Effector CD4-positive, alpha-beta T cell (primary cell): Measurements from ENCODE around the gene GRK3.
"Not testable (repeated sequence)": the region's sequence is repeated elsewhere in the genome, so short reads cannot be mapped to it uniquely, and the experiment has no call there.

Source experiments
- DNase-seq: peaks from one replicate; pipeline ENCODE4 v3.0.0-alpha.2; 2020
- total RNA-seq: gene quantifications from one replicate; lab custom pipeline; 2026; lab: John Stamatoyannopoulos, UW

The GRK3 gene
- total RNA-seq: 11.8 reads per million, percentile 35 among the genes with 10 or more reads in this experiment

DNA sequence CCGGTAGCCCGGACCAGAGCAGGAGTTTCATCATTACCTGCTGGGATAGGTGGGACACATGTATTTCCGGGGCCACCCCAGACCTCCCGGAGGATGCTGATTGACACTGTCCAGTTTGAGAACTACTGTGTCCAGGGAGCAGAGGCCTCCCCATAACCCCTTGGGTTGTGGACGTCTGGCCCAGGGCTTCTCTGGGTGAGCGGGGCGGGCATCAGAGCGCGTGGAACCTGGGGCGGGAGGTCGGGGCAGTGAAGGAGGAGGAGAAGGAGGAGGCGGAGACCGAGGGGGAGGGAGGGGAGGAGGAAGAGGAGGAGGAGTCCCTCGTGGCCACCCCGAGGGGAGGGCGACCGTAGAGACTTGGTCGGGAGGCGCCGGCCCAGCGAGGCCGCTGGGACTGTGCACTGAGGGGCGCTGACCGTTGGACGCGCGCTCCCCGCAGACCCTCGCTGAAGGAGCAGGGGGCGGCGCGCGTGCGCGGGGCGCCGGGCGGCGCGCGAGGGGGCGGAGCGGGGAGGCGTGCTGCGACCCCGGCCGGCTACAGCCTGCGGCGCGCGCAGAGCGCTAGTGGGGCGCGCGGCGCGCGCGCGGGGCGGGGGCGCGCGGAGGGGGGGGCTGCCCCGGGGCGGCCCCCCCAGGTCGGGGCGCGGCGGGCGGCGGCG lies at the start of gene GRK3:
Gene GRK3 (plus strand): TSS at position 356 of the 659 bp plus-strand sequence. CDS start 366 bp downstream, outside the sequence.
- DNase-seq: peak; percentile 15

DNA sequence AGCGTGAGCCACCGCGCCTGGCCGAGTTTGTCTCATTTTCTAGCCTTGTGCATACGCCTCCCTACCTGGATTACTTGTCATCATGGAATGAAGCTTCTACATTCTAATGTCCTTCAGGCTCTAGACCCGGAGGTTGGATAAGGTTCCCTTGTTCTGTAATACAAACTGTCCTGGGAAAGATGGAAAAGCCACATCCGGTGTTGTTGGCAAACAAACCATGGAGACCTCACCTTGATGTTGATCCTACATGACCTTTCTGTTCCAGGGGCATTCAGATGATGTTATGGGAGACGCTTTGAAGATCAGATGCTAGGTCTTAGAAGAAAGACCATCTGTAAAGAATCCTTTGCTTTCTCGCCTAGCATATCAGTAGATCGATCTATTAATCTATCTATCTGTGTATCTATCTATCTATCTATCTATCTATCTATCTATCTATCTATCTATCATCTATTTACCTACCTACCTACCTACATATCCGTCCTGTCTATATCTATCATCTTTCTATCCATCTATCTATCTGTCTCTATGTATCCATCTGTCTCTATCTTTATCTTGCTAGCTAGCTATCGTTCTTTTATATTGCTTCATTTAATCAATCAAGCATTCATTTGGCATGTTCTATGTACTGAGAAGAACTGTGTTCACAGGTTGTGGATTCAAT lies 46.3 kb upstream of the GRK3 start:
- DNase-seq: no peak

DNA sequence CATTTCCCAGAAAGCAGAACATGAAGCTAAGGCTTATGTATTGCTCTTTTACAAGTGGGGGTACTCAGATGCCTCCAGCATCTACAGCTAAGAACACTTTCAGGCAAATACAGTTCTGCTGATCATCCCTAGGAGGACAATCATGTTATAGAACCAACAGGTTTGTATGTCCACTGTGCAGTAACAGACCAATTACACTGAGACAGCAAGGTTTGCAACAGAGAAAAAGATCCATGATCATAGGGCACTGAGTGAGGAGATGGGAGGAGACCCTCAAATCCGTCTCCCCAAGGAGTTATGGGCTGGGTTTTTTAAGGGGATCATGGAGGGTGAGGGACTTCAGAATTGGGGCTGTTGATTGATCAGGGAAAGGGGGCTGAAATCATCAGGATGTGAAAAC lies 39.1 kb upstream of the GRK3 start:
- DNase-seq: no peak

DNA sequence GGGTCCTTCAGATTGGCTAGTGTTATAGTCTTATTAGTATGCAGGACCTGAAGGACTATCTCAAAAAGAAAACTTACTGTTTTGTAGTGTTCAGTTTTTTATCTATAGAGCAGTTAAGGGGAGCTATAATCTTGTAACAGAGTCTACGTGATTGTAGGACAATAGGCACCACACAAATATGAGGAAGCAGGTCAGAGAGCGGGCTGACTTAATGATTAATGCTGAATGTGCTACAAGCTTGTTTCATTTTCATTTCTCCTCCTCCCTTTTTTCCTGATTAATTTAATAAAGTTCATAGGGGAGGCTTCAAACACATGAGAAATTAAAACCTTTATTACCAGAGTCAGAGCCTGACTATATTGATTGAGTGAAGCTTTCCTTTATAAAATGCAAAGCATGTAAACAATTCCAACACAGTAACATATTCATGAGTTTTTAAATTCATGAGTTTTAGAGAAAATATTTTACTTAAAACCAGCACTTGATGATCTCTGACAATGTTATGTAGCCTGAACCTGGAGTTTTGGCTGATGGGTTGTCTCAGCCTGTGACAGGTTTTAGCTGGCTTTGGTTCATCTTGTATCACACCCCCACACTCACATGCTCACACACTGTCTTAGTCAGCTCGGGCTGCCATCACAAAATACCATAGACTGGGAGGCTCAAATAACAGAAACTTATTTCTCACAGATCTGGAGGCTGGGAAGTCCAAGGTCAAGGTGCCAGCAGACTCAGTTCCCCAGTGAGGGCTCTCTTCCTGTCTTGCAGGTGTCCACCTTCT lies 38.5 kb upstream of the GRK3 start:
- DNase-seq: not testable (repeated sequence)

DNA sequence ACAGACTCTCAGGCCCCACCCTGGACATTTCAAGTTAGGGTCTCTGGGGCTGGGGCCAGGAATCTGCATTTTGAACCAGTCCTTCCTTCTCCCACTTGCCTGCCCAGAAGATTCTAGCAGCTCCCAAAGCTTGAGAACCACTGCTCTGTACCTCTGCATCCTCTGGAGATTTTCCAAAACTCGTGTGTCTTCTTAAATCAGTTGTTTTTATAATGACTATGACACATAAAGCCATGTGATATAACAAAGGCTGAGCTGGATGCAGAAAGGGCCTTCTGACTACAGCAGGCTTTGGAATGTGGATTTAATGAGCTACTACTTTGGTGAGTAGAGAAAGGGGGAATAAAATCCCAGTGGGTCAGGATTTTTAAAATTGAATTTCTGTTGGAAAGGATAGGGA lies 37.5 kb upstream of the GRK3 start:
- not testable (repeated sequence) for DNase-seq

DNA sequence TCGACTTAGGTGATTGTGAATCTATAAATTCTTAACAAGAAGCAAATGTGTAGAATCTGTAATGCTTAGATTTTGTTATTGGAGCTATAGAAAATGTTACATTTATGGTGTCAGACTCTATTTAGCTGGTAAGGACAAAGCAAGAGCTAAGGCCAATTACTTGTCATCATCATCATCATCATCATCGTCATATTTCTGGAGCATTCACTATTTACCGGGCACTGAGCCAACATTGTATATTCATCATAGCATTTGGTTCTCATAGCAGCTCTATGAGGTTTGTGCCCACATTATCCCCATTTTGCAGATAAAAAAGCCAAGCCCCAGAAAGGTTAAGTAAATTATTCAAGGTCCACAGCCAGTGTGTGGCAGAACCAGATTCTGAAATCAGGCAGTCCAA lies 36.4 kb upstream of the GRK3 start:
- DNase-seq: not testable (repeated sequence)

DNA sequence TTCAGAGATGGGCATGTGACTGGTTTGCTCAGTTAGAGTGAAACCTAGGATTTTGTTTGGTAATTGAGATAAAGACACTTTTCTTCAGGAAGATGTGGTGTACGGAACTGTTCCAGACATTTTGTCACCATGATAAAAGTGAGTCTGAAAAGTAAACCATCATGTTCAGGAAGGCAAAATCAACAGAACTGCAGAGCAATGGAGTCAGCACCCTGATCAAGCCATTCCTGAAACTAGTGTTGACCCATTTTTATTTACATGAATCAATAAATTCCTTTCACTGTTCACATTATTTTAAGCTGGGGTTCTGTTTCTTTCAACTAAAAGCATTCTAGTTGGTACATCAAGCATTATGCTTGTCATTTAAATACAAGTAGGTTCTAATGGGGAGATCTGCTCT lies 35.4 kb upstream of the GRK3 start:
- DNase-seq: not testable (repeated sequence)

DNA sequence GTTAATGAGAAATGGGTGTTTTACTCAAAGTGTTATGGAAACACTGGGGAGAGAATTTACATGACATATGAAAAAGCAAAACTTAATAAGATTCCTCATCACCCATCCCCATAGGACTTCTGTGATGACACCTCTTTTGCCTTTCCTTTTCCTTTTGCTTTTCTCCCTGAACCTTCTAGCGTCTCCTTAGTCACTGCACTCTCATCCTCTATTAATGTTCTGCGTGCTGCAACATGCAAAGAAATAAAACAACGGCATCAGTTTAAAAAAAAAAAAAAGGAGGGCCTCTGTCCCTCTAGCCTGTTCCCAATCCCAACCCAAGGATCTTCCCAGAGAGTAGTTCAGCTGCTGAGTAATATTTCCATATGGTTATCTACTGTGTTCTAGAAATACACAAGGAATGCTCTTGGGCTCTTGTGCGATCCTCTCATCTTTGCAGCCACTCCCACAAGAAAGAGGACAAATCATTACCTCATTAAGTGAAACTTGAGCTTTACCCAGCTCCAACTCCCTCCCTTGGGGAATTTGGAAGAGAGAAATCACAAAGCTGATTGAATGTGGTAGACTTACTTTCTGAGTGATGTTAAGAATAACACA lies 34.8 kb upstream of the GRK3 start:
- not testable (repeated sequence) for DNase-seq

DNA sequence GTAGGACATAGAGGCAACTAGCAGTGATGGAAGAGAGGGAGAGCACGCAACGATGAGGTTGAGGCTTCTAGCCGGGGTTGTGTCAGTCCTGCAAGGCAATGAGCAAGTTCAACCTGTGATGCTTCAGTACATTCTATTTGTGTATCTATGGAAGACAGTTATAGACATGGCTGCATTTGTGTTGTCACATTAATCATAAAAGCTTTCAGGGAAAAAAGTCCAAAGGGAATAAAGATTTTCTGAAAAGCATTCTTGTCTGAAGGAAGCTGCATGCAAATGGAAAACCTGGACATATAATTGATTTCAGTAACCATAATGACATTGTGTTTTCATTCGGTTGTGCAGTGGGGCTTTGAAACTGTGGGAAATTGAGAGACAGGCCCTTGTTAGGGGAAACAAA lies 32.8 kb upstream of the GRK3 start:
- DNase-seq: not testable (repeated sequence)

DNA sequence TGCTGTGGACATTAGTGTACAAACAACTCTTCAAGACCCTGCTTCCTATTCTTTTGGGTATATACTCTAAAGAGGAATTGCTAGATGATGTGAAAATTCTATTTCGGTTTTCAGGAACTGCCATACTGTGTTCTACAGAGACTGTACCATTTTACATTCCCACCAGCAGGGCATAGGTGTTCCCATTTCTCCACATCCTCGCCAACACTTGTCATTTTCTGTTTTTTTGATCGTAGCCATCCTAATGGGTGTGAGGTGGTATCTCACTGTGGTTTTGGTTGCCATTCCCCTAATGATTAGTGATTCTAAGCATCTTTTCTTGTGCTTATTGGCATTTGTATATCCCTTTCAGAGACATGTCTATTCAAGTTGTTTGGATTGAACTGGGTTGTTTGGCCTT lies 29.8 kb upstream of the GRK3 start:
- no peak for DNase-seq

DNA sequence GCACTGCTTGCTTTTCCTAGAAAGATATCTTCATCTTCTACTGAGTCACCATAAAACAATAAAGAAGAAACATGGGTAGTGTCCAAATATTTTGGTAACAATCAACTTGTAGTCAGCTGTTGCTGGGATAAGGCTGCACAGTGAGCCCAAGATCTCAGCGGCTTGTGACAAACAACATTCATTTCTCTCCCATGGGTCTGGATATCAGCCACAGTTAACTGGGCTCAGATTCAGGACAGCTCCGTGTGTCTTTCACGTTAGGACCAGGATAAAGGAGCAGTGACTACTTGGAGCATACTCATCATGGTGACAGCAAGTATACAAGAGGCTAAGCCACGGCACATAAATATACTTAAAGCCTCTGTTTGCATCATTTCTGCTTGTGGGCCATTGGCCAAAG lies 27.9 kb upstream of the GRK3 start:
- DNase-seq: no peak

DNA sequence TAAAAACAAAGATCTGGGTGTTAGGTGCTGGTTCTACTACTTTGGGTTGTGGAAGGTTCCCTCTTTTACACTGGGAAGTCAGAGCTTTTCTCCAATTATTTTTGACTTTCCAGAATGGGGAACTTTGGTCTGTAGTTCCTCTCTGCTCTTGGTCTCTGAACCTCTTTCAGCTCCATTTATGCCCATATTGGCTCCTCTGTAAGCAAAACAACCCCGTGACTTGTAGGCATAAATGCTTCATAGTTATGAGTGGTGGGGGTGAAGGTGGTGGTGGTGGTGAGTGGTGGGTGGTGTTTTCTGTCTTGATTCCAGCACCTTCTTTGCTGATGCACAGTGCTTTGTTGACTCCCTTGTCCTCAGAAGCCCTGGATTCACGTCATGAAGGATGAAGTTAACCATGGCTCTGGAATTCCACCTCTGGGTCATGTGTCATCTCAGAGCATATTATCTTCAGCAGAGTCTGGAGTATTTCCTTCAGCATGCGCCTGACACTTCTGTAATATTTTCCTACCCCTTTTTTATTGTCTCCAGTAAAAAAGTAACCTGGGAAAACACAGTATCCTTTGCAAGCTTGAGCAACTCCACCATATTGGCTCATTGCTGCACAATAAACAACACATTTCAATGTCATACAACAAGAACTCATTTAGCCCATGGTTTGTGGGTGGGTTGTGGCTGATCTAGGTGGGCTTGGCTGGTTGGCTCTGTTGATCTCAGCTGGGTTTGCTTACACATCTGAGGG lies 24.1 kb upstream of the GRK3 start:
- no peak for DNase-seq

DNA sequence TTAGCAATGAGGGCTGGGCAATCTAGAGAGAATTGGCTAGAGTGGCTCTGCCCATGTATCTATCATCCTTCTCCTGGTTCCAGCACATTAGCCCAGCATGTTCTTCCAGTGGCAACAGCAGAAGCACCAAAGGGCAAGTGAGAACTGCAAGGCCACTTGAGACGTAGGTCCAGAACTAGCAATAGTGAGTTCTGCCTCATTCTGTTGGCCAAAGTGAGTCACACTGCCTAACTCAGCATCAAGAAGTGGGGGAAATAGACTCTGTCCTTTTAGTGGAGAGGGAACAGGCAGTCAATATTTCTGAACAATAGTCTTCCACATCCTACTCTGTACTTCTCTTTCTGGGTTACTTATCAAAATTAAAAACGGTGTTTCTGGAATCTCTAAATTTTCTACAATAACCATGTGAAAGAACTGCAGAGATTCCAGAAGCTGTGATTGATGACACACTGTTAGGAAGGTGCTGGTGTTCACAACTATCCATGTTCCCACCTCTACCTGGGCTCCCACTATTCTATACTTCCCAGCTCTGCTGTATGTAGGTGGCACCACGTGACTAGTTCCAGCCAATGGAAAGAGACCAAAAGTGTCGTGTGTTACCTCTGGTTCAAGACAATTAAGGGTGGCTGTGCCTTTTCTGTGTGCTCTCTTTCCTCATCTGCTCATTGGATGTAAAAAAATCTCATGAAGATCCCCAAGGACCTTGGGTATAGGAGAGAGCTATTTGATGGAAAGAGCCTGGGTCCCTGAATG lies 23.4 kb upstream of the GRK3 start:
- no peak for DNase-seq

DNA sequence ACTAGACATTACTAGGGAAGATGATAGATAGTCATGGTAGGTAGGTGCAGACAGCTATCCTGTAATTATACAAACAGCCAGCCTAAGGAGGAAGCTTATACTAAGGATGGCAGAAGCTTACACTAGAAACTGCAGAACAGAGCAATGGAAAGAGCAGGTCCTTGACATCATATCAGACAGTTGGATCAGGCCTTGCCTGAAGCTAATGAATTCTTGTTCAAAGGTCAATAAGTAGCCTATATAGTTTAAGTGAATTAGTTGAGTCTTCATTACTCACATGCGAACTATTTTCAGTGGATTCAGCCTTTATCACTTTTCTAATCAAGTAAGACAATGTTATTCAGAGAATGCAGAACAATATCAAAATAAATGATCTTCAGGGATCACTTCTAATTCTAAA lies 22.3 kb upstream of the GRK3 start:
- no peak for DNase-seq

DNA sequence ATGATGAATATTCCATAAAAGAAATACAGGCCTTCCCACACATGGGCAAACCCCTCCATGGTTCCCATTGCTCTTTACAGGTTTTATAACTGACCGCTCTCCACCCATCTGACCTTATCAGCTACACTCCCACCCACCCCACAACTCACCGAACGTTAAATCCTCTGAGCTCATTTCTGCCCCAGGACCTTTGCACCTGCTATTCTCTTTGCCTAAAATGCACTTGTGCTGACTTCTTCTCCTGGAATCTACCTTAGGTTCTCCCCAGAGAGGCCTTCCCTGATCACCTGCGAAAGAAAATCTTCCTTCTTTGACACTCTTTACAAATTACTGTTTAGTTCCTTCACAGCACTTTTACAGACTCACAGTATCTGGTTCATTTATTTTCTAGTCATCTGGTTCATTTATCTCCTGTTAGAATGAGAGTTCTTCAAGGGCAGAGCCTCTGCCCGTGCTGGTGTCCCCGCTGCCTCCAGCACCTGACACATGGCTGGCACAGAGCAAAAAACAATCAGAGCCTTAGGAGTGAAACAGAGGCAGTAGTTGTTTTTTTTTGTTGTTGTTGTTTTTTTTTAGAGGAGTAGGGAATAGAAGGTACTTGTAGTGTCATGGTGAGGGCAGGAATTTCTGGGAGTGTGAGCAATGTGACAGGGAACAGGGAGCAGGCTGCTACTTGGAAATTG lies 21.6 kb upstream of the GRK3 start:
- no peak for DNase-seq

DNA sequence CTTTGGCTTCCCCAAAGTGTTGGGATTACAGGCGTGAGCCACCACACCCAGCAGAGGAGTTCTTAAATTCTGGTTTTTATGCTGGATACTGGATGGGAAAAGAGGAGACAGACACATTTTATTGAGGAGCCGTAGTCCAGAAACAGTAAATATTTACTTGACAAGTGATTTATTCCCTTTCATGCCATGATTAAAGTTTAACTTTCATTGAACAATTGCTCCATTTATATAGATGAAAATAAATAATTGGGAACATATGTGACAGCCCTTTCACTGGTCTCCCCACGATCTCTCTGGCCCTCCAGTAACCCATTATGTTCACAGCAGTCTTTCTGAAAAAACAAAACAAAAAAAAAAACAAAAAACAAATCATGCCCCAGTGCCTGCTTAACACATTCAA lies 19.3 kb upstream of the GRK3 start:
- no peak for DNase-seq

DNA sequence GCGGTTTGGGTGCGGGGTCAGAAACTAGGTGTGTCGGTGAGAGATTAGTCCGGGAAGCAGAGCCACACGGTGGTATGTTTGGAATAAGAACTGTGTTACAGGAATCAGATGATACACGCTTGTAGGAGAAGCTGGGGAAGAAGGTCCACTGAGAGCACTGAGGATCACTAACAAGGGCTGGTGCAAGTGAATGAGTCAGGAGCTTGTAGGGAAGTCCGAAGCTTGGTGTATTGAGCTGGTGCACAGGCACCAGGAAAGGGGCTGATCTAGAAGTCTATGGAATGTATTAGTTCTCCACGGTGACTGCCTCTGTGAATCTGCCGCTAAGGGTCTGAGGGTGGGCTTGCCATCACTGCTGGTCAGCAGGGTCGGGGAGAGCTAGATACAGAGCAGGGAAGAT lies 18.8 kb upstream of the GRK3 start:
- no peak for DNase-seq

DNA sequence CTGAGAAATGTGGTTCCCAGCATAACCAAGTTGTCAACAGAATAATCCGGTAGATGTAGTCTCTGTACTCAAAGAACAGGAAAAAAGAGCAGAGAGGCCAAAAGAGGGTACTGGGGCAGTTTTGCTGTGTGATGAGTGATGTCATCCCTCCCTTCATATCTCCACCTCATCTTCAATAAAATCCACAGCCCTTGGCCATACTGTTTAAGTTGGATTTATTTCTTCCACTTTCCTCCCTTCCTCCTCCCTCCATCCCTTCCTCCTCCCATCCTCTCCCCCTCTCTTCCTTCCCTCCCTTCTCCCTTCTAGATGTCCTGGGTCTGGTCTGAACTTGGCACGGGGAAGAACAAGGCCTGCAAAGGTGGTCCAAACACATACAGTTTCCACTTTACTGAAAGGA lies 18.2 kb upstream of the GRK3 start:
- no peak for DNase-seq

DNA sequence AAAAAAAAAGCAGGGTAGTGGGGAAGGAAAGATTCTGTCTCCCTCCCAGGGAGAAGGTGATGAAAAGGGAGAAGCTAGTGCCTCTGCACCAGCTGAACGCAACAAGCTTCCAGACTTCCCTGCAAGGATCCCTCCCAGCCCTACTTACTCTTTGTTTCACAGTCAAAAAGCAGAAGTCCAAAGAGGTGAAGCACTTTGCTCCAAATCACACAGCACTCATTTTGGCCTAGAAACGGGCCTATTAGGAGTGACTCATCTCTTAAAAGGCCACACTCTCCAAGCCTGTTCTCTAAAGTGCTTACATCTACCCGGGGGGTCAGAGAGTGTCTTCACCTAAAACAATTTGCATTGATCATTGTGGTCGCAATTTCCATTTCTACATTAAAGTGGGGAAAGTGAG lies 17.7 kb upstream of the GRK3 start:
- no peak for DNase-seq

DNA sequence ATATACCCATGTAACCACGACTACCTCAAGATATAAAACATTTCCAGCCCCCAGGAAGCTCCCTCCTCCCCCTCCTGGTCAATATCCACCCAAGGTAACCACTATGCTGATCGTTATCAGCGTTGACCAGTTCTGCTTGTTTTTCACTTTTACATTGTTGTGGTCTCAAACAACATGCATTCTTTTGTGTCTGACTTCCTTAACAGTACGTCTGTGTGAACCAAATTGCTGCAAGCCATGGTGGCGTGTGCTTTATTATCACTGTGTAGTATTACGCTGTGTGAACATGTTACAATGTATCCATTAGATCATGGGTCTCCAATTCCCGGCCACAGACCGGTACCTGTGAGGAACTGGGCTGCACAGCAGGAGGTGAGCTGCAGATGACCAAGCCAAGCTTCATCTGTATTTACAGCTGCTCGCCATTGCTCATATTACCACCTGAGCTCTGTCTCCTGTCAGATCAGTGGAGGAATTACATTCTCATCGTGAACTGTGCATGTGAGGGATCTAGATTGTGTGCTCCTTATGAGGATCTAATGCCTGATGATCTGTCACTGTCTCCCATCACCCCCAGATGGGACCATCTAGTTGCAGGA lies 15.5 kb upstream of the GRK3 start:
- DNase-seq: no peak

DNA sequence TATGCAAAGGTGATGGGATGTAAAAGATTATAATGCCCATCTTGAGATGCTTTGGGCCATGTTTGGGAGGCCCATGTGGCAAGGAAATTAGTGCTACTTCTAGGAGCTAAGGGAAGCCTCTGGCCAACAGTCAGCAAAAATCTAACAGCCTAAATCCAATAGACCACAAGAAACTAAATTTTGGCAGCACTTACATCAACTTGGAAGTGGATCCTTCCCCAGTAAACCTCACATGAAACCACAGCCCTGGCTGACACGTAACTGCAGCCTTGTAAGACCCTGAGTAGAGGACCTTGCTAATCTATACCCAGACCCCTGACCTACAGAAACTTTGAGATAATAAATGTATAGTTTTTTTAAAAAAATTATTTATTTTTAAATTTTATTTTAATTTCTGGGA lies 13.1 kb upstream of the GRK3 start:
- DNase-seq: no peak
